GM19455 (cell line): ENCODE measurements around the gene LMO7.

Experiments used
- ATAC-seq: cut with Tn5 transposase; IDR thresholded peaks from one replicate; pipeline ENCODE4 v1.9.1; 2021; ENCODE audit not compliant: unreplicated experiment

Gene LMO7

DNA sequence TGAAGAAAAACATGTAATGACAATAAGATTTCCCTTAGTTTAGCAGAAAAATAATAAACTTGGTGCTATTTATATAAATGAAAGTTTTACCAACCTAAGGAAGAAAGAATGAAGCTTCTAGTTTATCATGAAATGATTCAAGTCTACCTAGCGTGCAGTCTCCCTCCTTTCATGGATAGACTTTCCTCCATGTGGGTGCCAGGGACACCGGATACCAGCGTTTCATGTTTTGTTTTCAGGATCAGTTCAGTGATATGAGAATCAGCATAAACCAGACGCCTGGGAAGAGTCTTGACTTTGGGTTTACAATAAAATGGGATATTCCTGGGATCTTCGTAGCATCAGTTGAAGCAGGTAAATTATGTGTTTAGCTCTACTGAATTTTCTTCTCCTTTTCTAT is 196.7 kb downstream of the LMO7 start:
- no peak for ATAC-seq

DNA sequence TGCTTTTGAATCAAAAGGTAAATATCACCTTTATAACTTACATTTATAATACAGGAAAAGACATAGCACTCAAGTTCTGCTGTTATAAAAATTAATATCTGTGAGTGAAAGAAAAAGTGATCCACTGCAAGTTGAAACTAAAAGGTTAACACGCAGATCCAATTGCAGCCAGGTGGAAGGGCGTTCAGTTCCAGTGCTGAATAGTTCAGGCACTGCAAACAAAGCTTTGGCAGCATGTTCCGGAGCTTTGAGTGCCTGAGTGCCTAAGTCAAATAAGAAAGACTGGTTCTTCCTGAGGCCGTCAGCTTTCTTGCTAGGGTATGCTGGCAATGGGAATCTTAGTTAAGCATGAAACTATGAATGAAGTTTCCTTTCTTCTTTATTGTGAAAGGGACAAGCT is 200.3 kb downstream of the LMO7 start:
- no peak for ATAC-seq

DNA sequence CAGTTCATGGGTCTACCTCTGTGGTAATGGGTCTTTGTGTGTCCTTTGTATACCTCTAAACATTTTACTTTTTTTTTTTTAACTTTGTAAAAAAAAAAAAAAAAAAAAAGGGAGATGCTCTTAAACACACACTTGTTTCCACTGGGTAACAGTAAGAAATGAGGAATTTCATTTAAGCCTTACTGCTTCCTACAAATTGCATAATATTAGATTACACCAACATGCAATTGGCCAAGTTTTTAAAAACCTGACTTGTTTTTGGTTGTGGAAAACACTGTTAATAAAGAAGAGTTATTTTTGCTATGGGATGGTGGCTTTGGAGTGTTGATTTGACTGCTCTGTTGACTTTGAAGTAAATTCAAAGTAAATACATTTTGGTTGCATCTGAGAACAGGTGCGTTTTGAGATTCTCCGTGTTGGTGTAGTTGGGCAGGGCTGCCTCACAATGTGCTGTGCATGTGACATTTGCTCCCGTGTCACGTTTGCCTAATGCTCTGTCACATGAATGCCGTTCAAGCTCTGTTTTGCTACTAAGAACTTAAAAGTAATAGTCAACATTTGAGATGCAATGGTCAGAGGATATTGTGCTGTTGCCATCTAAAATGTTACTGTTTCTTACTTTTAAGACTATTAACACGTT is 202.4 kb downstream of the LMO7 start:
- ATAC-seq, result no peak

DNA sequence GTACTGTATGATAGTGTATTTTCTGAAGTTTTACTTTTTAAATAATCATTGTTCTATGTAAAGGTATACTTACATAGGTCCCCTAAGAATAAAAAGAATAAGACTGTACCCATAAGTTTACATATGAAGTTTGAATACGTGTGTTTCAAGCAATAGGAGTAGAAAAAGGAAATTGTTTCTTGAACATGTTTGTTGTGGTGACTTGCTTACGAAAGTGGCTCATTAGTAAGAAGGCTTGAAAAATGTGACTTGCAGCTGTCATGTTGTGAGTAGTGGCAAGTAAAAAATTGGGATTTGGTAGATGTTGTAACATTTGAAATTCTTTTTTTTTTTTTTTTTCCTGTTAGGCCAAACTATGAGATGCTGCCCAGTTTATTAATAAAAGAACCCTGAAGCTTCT is 203.3 kb downstream of the LMO7 start:
- ATAC-seq, result no peak

DNA sequence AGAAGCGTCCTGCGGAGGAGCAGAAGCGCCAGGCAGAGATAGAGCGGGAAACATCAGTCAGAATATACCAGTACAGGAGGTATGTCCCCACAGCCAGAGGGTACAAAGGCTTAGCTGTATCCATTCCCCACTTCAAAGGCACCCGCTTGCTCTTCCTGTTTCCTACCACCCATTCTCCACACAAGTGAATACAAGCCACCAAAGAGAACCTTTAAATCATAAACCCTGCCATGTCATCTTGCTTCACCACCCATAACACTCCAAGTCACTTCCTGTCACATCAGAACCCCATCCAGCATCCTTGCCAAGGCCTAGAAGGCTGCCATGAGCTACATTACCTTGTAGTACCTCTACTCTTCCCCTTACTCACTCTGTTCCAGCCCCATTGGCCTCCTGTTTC is 205.8 kb downstream of the LMO7 start:
- no peak for ATAC-seq

DNA sequence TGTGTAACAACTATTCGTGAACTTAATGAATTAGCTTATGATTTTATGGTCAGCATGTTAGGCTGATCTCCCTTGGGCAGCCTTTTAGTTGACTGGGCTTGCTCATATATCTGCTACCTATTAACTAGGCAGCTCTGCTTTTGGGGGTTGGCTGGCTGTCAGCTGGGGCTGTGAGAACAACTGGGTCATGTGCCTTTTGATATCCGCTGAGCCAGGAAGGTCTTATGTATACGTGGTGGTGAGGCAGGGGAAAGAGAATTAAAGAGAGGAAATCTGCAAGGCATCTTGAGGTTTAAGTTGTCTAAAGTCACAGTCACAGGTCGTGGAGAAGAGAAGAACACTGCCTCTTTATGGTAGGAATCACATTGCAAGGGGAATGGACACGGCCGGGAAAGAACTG is 206.9 kb downstream of the LMO7 start:
- no peak for ATAC-seq

DNA sequence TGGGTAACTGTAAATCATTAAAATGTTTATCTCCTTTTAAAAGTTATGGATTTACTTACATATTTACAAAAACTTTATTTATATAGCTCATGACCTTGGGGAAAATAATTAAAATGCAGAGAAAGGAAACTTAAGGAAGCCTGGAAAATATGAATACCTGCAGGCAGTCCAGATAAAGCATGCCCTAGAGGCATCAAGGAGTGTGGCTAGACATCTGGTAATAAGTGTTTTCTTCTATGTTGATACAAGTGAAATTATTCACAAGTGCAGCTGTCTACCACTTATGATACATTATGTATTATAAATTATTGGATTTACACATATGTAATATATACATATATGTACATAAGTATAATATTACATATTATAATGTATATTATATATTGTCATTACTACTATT is 207.9 kb downstream of the LMO7 start:
- ATAC-seq, result no peak

DNA sequence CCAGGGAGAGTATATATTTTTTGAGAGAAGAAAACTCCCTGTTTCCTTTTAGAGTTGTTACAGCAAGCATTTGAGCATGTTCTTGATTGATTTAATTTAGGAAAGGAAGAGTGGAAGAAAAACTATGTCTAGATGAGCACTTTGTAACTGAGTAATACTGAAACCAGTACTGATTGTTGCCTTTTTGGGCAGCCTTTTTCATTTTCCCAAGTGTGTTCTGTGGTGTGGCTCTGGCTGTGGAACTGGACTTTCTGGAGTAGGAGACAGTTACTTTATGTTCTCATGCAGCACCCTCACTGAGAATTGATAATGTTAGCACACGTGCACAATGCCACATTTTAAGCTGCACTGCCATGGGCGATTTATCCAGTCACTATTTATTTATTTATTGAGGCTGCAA is 211.5 kb downstream of the LMO7 start:
- ATAC-seq, result no peak

DNA sequence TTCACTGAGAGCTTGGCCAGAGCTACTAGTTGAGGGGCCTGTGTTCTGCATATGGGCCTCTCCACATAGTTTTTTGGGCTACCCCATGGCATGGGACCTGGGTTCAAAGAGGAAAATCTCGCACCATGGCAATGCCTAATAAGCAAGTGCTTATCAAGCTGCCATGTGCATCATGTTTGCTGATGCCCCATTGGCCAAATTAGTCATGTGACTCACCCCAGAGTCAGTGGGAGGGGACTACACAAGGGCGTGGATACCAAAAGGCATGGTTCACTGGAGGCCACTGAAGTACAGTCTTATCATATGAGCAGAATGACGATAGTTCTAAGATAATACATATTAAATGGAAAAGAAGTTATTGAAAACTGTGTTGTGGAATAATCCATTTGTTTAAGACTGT is 214.8 kb downstream of the LMO7 start:
- ATAC-seq, result no peak

DNA sequence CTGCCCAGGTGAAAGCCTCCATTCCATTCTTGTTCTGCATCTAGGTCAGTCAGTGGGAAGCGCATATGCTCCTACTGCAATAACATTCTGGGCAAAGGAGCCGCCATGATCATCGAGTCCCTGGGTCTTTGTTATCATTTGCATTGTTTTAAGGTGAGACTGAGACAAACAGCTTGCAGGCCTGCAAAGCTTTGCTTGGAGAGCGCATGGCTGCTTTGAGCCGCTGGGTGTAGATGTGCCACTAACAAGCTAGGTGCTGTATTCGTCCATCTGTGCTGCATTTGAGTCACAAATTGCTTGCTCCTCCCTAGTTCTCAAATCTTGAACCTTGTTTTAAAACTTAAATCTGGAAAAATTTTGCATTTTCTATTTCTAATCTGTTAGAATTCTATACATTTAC is 219.1 kb downstream of the LMO7 start:
- no peak for ATAC-seq

DNA sequence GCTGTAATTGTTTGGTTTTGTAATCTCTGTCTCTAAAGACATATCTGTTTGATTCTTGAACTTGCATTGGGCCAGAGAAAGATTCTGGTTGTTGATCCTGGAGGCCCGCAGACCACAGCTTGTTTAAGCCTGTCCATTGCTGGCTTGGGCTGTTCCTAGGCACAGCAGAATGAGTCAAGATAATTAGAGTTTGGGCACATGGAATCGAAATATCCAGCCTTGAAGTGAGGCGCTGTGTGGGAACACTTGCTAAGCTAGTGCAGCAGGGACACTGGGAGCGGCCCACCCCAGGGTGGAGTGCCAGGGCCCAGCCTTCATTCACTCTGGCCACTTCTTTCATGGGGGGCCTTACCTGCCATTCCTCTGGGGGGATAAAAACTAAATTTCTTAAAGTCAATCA is 219.7 kb downstream of the LMO7 start:
- ATAC-seq, result no peak

DNA sequence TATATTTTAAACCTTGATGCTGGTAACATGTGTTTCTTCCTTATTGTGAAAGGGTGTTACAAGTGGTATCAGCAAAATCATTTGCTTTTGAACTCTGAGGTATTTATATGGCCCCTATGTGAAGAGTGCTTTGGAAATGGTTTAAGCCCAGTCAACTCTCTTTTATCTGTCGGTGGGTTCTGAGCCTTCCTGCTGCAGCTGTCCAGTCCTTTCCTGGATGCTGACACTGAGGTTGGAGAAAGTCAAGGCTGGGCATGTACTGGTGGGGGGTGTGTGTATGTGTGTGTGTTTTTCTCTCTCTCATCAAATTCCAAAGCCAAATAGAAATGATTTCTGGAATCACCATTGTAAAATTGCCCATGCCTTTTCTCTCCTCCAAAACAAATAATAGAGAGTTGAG is 221.2 kb downstream of the LMO7 start:
- ATAC-seq, result no peak

DNA sequence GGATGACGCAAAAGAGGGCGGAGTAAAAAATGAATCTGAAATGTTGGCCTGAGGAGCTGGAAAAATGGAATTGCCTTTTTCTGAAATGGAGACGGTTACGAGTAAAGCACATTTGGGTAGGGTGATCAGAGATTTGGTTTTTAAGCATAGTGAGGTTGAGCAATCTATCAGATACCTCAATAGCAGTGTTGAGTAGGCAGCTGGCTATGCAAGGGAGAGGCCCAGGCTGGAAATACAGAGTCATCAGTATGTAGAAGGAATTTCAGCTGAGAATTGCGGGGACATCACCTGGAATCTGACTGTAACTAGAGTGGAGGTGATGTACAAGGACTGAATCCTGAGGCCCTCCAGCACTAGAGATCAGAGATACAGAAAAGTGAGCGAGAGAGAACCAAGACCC is 224.8 kb downstream of the LMO7 start:
- ATAC-seq, result no peak

DNA sequence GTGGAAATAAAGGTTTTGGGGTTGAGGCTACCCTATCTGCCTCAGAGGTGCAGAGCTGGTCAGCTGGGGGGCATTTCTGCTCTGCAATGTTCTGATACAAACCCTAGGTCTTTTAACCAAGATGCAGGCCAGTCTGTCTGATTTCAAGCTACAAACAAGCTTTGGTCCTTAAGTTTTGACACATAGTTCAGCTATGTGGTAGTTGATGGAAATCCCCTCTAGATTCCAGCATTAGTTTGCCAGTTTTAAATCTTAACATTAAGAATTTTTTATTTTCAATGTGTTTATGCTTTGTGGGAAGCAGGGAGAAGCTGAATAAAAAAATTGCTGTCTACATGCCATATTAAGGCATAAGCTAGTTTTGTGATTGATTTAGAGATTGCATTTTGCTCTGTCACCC is 225.7 kb downstream of the LMO7 start:
- ATAC-seq, result no peak

DNA sequence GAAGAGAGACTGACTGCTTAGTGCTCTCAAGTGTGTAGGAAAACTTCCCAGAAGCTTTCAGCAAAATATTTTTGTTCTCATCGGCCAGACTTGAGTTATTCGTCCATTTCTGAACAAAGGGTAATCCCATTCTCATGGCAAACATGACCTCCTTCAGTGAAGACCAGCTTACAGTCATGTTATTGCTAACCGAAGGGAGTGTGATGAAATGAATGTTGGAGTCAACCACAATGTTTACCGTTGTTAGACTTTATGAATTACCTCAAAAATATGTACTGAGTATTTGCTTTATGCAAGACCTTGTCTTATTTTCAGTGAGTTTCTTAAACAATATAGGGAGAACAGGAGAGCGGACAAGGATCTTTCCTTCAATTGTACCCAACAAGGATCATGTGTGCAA is 228.6 kb downstream of the LMO7 start:
- no peak for ATAC-seq

DNA sequence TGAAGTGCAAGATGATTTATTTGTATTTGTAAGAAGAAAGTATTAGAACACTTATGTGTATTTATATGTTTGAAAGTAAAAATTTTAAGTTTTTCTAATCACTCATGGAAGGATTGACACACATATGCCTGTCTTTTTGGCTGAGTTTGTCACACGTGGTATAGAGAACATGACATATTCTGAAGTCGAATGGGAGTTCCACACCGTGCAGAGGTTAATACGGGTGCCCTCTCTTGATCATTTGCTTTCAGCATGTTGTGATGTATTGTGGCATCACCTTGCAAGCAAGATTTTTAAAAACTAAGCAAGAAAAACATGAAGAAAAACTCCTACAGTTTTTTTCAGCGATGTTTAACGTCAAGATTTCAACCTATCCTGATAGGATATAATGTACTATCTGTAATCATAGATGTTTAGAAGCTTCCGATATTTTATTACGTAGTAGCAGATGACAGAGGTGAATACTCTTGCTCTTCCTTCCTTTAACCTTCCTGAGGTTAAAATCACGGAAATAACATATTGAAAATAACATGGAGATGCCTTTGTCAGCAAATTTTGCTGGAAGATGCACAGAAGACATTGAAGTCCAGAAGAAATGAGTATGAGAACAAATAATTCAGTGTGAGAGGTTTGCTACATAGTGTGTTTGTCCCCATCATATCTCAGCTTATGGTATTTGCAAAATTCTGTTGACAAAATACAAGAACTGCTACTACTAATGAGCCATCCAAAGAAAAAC is 231.4 kb downstream of the LMO7 start:
- no peak for ATAC-seq

DNA sequence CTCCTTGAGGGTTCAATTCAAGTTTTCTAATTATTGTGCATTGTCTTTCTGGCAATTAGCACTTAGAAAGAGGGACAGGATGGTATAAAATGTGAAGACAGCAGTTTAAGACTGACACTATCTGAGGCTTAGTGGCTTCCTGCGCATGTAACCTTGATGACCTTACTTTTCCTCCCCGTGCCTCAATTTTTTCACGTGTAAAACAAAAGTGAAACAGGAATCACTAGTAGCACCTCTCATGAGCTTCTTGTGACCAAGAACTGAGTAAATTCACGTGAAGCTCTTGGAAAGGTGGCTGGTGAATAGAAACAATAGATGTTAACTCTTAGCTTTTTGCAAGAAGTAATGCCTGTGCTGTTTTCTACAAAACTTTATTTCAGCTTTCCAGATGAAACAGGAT is 233.9 kb downstream of the LMO7 start:
- ATAC-seq, result no peak

DNA sequence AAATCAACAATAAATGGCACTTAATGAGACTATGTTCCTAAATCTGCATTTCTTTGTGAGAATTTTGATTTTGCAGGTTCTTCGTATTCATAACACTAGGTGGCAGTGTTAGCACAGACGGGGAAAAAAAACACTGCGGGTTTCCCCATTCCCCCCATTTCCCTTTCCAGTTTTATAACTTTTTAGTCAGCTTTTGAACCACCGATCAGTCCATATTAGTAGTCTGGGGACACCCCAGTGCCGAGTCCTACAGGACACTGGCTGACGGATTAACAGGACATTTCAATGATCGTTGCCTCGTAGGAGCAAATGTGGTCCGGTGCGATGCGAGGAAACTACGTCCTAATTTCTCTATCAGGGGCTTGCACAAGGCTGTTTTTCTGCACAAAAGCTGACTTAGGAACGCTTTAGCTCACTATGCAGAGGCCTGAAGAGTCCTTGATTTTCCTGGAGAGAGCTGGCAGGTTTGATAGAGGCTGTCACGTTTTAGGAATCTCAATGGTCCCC is 234.3 kb downstream of the LMO7 start:
- no peak for ATAC-seq

DNA sequence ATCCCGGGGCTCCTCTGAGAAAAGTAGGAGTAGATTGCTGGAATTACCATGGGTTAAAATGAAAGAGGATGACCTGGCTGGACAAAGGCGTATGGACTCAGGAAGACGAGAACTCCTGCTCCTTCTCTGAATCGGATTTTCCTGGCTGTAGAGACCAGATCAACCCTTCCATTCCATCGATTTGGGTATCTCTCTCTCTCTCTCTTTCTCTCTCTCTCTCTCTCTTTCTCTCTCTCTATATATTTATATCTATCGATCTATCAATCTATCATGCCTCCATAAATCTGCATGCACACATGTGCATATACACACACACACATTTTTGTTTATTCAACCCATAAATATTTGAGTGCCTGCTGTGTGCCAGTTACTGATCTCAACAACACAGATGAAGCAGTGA is 234.9 kb downstream of the LMO7 start:
- no peak for ATAC-seq

DNA sequence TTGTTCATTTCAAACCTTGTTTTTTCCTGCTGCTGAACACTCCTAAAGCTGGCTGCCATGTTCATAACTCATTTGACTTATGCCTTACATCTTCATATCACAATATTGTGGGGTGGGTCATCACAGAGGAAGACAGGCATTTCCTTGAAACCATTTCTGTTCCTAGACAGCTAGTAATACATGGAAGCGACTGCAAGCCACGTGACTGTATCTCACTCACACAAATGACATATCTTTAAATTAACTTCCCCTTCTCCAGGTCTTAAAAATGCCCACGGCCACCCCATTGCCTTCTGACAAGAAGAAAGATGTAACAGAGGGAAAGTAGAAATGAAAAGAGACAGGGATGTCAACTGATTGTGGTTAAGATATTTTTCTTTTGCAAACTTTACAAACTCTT is 236.8 kb downstream of the LMO7 start:
- no peak for ATAC-seq

DNA sequence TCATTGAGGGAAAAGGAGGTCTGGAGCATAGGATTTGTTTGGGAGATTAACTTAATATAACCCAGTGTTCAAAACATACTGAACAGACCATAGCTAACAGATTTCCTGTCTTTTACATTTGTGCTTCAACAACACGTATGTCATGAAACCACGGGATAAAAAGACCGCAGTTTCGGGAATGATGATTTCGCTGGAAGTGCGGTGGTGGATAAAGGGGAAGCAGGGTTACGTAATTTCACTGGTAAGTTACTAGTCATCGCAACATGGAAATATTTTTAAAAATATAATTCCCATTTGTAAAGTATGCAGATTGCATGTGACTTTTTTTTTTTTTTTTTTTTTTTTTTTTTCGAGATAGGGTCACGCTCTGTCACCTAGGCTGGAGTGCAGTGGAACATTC is 237.4 kb downstream of the LMO7 start:
- ATAC-seq, result no peak

DNA sequence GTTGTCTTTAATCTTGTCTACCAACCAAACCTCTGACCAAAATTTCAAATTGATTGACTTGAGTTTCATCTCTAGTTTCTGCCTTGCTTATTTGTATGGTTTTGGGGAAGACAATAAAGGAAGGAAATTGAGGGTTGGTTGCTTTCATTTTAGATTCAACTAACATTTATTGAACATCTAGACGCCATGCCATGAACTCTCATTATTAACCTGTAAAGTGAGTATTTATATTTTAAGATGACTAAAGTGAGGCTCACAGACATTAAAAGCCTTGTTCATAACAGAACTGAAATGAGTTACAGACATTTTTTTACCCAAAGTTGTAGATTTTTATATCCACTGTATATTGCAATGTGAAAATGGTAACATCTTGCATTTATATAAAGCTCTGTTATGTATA is 239.3 kb downstream of the LMO7 start:
- ATAC-seq, result no peak
